ENCODE data around the gene NAA25.
"Not testable (repeated sequence)": the region's sequence is repeated elsewhere in the genome, so short reads cannot be mapped to it uniquely, and the experiment has no call there.

The NAA25 gene

DNA sequence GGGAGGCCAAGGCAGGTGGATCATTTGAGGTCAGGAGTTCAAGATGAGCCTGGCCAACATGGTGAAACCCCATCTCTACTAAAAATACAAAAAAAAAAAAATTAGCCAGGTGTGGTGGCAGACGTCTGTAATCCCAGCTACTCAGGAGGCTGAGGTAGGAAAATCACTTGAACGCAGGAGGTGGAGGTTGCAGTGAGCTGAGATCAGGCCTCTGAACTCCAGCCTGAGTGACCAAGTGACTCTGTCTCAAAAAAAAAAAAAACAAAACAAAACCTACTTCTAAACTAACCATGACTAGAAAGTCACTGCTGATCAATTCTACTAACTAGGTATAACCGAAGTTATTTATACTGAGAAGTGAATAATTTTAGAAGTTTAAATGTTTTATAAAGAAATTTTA is 99.0 kb downstream of the NAA25 start:
- not testable (repeated sequence) for DNase-seq (ENCODE audit: low read depth in 2 of 2)

- DNase-seq (ENCODE audit: low read depth in 2 of 2): no peak
Measured at GRCh38 chr12:112008918-112009317, 99.7 kb downstream of the NAA25 start.

DNA sequence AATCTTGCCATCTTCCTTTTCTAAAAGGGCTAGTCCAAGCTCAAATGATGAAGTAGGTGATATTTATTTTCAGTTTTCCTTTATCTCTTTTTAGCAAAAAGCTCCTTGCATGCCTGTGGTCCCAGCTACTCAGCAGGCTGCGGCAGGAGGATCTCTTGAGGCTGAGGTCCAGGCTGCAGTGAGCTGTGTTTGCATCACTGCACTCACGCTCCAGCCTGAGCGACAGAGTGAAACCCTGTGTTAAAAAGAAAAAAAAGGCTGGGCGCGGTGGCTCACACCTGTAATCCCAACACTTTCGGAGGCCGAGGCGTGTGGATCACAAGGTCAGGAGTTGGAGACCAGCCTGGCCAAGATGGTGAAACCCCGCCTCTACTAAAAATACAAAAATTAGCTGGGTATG is 100.6 kb downstream of the NAA25 start:
- no peak for DNase-seq (ENCODE audit: low read depth in 2 of 2)

GRCh38 chr12:112005419-112006395 is 102.9 kb downstream of the NAA25 start:
- DNase-seq (ENCODE audit: low read depth in 2 of 2): no peak

DNA sequence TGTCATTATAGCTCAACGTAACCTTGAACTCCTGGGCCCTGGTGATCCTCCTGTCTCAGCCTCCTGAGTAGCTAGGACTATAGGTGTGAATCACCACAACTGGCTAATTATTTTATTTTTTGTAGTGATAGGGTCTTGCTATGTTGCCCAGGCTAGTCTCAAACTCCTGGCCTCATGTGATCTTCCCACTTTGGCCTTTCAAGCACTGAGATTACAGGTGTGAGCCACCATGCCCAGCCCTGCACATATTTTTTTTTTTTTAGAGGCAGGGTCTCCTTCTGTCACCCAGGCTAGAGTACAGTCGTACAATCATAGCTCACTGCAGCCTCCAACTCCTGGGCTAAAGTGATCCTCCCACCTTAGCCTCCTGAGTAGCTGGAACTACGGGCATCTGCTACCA is 104.5 kb downstream of the NAA25 start:
- DNase-seq (ENCODE audit: low read depth in 2 of 2): no peak

DNA sequence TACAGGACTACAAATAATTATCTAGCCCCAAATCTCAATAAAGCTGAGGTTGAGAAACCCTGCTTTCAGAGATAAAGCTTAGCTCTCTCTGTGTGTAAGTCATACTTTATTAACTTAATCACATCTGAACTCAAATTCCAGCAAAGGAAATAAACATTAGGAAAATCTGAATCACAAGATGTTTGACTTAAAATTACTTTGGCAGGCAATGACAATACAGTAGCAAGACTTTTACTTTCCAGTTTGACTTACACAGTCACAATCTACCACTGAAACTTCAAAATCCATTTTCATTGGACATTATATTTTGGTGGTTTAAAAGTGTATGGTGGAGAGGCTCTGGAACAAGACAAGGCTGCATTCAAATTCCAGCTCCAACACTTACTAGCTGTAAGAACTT is 107.0 kb downstream of the NAA25 start:
- no peak for DNase-seq (ENCODE audit: low read depth in 2 of 2)

GRCh38 chr12:112000820-112001219 is 107.8 kb downstream of the NAA25 start:
- DNase-seq (ENCODE audit: low read depth in 2 of 2): no peak

DNA sequence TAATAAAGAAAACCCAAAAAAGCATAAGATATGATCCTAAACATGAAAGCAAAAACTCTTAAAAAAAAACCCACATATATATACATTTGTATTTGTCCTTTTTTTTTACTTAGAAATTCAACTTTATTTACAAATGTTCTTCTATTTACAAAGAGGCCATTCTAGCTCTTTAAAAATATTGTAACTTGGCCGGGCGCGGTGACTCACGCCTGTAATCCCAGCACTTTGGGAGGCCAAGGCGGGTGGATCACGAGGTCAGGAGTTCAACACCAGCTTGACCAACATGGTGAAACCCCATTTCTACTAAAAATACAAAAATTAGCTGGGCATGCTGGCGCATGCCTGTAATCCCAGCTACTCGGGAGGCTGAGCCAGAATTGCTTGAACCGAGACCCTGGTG is 109.5 kb downstream of the NAA25 start:
- DNase-seq (ENCODE audit: low read depth in 2 of 2): not testable (repeated sequence)

- no peak for DNase-seq (ENCODE audit: low read depth in 2 of 2)
Measured at GRCh38 chr12:111998015-111998414, 110.6 kb downstream of the NAA25 start.

DNA sequence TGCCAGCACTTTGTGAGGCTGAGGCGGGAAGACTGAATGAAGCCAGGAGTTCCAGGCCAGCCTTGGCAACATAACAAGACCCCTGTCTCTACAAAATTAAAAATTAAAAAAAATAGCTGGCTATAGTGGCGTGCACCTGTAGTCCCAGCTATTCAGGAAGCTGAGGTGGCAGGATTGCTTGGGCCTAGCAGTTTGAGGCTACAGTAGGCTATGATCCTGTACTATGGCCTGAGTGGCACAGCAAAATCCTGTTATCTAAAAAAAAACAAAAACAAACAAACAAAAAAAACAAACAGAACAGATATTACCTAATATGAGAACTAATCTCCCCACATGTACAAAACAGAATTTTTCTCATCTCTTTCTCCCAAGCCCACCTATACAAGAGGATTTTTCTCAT is 111.3 kb downstream of the NAA25 start:
- no peak for DNase-seq (ENCODE audit: low read depth in 2 of 2)

- no peak for DNase-seq (ENCODE audit: low read depth in 2 of 2)
Measured at GRCh38 chr12:111995782-111996480, 112.7 kb downstream of the NAA25 start.

DNA sequence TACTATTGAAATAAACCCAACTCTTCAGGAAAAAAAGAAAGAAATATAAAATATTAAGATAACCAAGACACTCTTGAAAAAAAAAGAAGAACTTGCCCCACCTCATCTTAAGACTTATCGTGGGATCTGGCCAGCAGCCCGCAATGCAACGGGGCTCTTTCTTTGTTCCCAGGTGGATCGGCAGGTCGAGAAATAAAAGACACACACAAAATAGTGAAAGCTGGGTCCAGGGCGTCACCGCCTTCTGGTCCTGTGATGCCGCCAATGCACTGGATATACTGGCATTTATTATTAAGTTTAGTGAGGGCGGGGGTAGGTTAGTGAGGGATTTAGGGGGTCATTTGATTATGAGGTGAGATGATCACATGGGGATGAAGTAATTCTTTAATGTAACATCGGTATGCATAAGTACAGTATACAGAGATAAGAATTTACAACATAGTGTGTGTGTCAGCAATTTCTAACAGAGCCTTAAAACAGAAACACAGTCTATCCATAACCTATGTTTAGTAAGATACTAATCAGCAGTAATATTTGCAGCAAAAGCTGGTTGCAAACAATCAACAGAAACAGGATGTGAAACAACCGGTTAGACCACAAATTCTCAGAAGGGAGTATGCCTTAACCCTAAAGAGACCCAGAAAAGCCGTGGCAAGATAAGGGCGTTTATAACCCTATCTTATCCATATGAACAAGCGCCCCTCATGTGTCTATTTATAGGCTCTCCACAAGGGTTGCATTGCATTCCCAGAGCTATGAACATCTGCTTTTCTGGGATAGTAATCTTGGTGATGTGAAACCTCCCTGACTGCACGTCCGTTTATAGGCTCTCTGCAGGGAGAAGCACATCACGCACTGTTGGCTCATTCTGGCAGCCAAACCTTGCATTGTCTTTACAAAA is 114.1 kb downstream of the NAA25 start:
- not testable (repeated sequence) for DNase-seq (ENCODE audit: low read depth in 2 of 2)

- DNase-seq (ENCODE audit: low read depth in 2 of 2): no peak
Measured at GRCh38 chr12:111993292-111994150, 115.1 kb downstream of the NAA25 start.

GRCh38 chr12:111992464-111992863 is 116.1 kb downstream of the NAA25 start:
- DNase-seq (ENCODE audit: low read depth in 2 of 2): no peak

- DNase-seq (ENCODE audit: low read depth in 2 of 2): no peak
Measured at GRCh38 chr12:111991946-111992345, 116.6 kb downstream of the NAA25 start.

- no peak for DNase-seq (ENCODE audit: low read depth in 2 of 2)
Measured at GRCh38 chr12:111991535-111991934, 117.0 kb downstream of the NAA25 start.

- DNase-seq (ENCODE audit: low read depth in 2 of 2): no peak
Measured at GRCh38 chr12:111984820-111985219, 123.8 kb downstream of the NAA25 start.

DNA sequence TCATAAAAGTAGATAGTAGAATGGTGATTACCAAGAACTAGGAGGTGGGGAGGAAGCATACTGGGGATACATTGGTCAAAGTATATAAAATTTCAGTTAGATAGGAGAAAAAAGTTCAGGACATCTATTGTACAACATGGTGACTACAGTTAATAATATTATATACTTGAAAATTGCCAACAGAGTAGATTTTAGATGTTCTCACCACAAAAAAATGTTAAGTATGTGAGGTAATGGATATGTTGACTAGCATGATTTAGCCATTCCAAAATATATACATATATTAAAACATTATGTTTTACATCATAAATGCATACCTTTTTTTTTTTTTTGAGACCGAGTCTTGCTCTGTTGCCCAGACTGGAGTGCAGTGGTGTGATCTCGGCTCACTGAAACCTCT is 126.6 kb downstream of the NAA25 start:
- no peak for DNase-seq (ENCODE audit: low read depth in 2 of 2)

DNA sequence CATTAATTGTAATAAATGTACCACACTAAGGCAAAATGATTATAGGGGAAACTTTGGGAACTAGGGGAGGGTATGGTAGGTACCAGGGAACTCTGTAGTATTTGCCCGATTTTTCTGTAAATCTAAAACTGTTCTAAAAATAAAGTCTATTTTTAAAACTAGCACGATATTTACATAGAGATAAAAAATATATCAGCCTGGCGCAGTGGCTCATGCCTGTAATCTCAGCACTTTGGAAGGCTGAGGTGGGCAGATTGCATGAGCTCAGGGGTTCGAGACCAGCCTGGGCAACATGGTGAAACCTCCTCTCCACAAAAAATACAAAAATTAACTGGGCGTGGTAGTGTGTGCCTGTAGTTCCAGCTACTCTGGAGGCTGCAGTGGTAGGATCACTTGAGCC is 128.0 kb downstream of the NAA25 start:
- no peak for DNase-seq (ENCODE audit: low read depth in 2 of 2)

GRCh38 chr12:111978545-111978944 is 130.0 kb downstream of the NAA25 start:
- no peak for DNase-seq (ENCODE audit: low read depth in 2 of 2)

DNA sequence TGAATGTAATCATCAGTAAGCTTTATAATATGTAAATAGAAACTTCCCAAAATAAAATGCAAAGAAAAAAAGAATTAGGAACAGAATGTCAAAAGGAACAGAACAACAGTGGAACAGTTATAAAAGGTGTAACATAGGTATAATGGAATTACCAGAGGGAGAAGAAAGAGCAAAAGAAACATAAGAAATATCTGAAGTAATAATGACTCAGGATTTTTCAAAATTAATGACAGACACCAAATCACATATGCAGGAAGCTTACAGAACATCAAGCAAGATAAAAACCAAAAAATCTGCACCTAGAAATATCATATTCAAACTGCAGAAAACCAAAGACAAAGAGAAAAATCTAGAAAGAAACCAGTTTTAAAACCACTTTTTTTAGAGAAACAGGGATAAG is 131.7 kb downstream of the NAA25 start:
- no peak for DNase-seq (ENCODE audit: low read depth in 2 of 2)
